GM12891 (cell line): ENCODE results near the gene NANOS3.

Experiments used
- POLR2A ChIP-seq: IDR thresholded peaks from 2 replicates; pipeline ENCODE4 v1.6.1; 2011; ENCODE audit warnings: low read depth, low read length, control low read depth
- POLR2AphosphoS5 ChIP-seq: IDR thresholded peaks from 2 replicates; pipeline ENCODE4 v1.6.1; 2011; ENCODE audit warnings: low read depth, low read length, control low read depth
- SPI1 ChIP-seq: IDR thresholded peaks from 2 replicates; pipeline ENCODE4 v1.6.1; 2011; ENCODE audit warnings: low read depth, low read length, control low read depth
- TAF1 ChIP-seq: IDR thresholded peaks from 2 replicates; pipeline ENCODE4 v1.6.1; 2011; ENCODE audit warnings: low read depth, low read length, control low read depth

DNA sequence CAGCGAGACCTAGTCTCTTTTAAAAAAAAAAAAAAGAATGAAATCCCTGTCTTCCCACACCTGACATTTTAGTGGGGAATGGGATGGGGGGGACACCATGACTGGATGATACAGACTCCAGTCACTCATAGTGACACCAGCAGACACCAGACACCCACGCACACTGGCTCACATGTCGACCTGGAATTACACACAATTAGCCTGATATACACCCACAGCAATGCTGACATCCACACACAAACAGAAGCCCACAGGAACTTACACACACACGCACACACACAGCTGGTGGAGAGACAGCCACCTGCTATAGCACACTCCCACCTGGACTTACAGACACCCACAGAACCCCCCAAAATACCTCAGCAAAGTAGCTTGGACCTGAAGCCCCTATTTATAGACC is 8.3 kb upstream of the NANOS3 start:
- TF ChIP-seq POLR2AphosphoS5 (no peak), POLR2A (no peak), TAF1 (no peak), SPI1 (no peak)
